HG03097 (cell line): ENCODE measurements around the gene TGM6.

ENCODE experiments used
- ATAC-seq: cut with Tn5 transposase; IDR thresholded peaks from one replicate; pipeline ENCODE4 v1.9.1; 2021; ENCODE audit not compliant: unreplicated experiment, low FRiP score

The TGM6 gene

DNA sequence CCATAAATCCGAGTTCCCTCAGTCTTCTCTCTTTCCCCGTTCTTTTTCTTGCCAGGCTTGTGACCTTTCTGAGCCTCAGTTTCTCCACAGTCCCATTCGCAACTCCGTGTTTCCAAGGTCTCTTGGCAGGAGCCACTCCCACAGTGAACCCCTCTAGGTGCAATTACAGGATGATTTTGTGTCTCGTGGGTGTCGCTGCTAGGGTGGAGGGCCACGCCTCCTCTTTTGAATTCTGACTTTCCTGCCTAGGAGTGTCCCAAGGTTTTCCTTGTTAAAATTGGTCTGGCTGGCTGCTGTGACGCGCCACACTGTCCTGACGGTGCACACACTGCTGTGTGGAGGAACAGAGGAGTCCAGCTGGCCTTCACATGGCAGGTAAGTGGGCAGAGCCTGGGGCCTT, at the start of gene TGM6:
TGM6 (plus strand) TSS at position 301 of the 400 bp plus-strand sequence; CDS start at position 369, 68 bp downstream.
- ATAC-seq = no peak

DNA sequence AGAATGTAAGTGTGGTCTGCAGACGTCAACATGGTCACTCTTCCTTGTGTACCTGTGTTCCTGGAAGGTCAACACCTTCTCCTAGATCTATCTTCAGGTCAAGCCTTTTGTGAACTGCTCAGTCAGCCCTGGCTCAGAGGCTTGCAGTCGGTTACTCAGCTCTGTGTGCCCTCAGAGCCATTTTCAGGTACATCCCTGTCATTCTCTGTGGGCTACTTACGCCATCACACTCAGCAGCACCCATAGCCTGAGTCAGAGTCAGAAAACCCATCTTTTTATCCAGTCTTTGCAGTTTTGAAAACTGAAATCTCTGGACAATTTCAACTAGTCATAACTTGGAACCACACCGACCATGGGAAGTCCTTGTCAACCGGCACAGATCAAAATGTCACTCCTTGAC, 49.6 kb upstream of the TGM6 start:
- ATAC-seq = no peak

DNA sequence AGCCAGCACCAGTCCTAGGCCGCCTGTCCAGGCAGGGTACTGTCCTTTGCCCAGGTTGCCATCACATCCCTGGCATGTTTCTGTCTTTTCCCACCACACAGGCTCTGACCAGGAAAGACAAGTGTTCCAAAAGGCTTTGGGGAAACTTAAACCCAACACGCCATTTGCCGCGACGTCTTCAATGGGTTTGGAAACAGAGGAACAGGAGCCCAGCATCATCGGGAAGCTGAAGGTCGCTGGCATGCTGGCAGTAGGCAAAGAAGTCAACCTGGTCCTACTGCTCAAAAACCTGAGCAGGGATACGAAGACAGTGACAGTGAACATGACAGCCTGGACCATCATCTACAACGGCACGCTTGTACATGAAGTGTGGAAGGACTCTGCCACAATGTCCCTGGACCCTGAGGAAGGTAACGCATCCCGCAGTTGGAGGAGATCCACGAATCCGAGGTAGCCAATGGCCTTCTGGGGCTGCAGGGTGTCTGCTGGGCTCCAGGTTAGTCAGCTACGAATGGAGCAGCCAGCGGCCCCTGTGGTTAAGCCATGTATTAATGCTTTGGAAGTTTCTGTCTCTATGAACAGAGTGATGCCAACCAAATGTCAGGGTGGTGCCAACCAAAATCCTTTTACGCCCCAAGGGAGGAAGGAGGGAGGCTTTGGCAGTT, 48.7 kb upstream of the TGM6 start:
- ATAC-seq = no peak

DNA sequence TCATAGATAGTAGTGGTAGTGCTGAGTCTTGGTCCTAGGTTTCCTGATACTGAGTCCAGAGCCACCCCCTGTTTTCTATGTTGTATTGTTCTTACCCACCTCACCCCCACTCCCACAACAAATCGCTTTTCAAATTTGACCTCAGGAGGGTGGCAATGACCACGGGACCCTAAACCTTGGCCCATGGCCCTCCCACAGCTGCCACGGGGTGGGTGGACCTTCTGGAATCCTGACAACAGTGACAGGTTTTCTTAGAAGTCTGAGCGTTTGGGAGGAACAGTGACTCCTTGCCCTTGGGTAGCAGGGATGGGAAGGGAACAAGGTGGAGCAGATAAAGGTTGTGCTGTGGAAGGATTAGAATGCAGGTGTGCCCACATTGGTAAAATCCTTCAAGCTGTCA, 48.0 kb upstream of the TGM6 start:
- ATAC-seq = no peak

DNA sequence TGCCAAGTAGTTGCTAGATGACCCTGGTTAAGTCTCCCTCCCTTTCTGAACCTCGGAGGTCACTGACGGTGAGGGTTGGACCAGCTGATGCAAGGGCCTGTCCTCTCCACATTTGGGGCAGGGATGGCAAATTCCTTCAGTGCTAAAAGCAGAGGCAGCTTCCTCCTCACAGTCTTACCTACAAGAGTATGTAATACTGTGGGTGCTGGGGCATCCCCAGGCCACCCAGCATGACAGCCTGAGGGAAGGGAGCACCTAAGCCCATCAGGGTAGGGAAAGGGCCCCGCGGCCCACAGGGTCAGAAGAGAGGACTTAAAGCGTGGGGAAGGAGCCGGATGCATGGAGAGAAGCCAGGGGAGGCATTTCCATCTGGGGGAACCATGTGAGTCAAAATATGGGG, 46.9 kb upstream of the TGM6 start:
- ATAC-seq = no peak

DNA sequence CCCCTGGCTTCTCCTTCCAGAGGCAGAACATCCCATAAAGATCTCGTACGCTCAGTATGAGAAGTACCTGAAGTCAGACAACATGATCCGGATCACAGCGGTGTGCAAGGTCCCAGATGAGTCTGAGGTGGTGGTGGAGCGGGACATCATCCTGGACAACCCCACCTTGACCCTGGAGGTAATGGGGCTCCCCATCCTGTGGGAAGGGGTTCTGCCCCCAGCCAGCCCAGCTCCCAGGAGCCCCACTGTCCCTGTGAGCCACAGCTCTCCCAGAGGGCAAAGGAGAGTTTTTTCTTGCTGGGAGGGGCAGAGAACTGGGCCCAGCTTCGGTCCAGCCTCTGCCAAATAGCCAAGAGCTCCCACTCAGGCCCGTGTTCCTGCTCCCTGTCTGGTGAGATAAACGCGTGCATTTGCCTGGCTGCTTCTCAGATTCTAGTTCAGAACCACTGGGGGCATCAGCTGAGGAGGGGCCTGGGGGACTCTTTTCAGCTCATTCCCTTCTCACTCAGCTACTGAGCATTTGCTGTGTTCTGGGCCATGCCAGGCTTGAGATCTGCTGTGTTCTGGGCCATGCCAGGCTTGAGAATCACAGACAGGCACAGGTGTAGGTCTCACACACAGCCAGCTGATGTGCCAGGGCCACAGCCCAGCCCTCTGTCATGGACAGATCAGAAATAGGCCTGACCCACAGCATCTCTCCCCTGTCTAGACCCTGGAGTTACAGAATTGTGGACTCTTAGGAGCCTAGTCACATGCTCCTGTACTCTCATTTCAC, 45.4 kb upstream of the TGM6 start:
- ATAC-seq = no peak

DNA sequence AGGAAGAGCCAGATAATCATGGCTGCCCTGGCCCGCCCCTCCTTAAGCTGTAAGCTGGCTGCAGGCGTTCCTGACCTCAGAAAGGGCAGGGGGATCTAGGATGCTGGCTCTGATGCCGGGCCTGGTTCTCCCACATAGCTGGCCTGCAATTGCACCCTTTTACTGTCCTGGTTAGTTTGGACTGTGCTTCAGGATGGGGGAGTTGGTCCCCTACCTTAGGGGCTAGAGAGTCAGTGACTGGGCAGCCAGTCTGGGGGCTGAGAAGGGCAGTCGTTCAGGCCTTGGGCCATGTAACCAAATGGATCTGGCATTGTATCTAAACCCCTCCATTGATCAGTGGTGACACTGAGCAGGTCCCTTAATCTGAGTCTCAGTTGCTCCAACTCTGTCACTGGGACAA, 44.2 kb upstream of the TGM6 start:
- no peak for ATAC-seq

DNA sequence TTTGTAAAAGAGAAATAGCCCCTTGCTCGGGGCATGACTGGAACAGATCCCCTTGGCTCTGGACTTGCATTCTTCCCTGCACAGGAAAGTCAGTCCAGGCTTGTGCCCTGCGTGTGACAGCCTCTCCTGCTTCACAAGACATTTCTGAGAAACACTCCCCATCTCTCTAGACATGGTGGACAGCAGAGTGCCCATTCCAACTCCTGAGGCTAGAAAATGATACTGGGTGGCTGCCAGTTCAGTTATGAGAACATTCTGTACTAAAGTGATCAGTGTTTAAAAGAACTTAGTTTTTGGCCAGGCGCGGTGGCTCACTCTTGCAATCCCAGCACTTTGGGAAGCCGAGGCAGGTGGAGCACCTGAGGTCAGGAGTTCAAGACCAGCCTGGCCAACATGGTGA, 43.6 kb upstream of the TGM6 start:
- no peak for ATAC-seq

DNA sequence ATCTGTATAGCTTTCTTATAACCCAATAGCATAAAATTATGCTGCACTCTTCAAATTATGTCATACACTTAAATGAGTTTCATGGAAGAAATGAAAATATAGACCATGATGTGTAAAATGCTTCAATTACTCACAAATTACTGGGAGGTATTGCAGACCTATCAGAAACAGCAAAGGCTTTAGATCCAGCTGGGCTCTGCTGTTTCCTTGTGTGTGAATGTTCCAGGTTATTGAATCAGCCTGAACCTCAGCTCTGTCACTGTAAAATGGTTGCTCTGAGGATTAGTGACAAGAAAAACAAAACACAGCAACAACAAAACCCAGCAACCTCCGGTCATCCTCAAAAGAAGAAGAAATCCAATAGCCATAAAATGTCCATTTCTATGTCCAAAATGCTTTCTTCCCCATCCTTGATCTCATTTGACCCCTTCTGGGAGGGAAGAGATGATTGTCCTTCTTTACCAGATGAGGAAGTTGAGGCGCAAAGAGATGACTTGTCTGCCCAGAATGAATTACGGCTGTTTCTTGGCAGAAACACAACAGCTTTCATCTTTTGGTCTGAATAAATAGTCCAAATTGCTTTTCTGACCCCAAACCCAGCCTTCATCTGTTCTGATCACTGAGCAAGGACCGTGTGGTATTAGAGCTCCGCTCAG, 42.2 kb upstream of the TGM6 start:
- no peak for ATAC-seq

DNA sequence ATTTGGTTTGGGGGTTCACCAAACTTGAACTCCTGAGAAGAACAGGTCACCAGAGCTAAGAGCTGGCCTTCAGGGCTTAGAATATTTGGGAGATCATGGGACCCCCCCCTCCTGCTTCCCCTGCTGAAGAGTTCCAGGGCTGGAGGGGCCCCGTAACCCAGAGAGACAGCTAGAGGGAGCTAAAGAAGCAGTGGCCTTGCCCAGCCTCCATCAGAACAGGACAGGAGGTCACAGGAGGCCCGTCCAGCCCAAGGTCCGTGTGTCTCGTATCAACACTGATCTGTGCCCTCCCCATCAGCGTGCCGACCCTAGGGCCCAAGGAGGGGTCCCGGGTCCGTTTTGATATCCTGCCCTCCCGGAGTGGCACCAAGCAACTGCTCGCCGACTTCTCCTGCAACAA, 40.6 kb upstream of the TGM6 start:
- no peak for ATAC-seq

DNA sequence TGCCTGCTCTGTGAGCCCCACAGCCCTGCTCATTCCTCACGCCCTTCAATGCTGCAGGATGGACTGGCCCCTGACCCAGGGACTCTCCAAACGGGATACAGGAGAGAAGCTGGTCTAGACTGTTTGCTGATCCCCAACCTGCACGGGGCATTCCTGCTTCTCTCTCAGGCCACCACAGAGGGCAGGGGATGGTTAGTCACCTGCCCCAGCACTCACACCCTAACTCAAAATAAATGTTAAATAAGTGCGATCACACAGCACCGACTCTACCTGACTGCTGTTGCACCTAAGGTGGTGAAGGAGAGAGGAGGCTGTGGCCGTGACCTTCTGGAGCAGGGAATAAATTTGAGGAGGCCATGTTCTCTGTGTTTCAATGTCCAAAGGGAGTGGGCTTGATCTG, 39.9 kb upstream of the TGM6 start:
- ATAC-seq = no peak

DNA sequence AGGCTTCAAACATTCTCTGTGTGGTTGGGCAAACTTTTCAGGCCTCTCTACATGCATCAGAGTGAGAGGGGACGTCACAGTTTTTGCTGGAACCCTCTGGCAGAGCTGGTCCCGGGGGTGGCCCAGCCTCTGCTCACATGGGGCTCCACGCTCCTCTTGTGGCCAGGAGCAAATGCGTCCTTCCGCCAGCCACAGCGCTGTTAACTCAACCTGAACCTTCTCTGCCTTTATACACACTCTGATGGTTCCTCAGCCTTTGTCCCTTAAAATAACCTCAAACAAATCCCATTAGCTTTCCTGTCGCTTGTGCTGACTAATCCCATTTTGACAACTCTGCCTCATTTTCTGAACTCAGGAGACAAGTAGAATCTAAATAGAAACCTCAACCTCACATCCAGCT, 39.4 kb upstream of the TGM6 start:
- no peak for ATAC-seq

DNA sequence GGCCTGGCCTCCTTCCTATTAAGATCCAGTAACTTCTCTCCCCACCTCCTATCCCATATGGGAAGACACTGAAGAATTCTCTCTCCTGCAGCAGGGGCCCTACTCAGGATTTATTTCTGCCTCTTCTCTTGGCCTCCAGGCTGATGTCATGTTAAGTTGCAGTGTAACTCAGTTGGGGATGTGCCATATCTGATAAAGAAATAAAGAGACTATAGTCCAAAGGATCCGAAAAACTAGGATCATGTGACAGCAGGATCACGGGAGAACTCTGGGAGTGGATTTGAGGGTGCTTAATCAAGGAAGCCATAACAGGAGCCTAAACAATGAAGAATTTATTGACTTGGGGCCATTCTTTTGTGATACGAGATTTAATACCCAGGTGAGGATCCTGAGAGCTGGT, 38.5 kb upstream of the TGM6 start:
- no peak for ATAC-seq

DNA sequence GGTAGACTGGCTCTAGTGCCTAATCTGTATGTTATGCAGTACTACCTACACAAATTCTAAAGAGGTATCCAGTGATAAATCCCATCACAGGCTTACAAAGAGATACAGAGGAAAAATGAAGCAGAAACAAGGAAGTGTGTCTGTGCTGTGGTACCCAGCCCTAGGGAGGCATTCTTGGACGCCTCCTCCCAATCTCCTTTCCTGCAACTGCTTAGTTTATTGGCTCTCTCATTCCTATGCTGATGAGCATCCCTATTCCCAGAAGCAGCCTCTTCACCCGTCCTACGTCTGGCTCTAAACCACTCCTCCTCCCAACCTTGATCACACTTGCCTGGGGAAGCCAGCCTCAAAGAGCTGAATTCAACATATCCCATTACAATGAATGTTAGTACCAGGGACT, 34.5 kb upstream of the TGM6 start:
- no peak for ATAC-seq

DNA sequence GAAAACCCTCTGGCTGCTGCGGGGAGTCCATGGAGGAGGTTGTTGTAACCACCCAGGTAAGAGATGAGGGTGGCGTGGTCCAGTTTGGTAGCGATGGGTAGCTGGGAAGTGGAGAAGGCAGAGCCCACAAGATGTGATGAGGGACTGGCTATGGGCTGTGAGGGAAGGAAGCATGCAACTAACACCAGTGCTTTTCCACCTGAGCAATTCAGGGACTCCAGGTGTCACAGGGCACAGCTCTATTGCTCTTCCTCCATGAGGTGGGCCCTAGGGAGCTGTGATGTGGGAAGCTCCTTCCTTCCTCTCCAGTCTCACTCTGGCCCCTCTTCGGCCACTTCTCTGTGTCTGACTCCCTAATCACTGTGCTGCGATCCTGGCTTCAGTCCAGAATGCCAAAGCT, 32.4 kb upstream of the TGM6 start:
- no peak for ATAC-seq

DNA sequence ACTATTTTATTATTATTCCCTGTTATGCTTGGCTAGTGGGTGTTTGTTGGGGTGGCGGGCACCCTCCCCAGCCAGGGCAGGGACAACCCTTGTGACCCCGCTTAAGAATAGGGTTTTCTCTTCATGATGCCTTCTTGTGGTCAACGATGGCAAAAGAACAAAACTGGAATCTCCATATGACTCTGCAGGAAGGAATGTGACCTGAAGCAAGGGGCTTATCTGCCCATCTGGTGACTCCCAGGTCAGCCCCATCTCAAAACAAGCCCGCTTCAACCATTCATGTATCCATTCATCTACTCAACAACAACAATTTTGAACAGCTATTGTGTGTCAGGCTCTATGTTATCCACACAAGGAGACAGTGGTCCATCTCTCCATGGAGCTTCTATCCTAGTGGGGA, 30.9 kb upstream of the TGM6 start:
- ATAC-seq = no peak

DNA sequence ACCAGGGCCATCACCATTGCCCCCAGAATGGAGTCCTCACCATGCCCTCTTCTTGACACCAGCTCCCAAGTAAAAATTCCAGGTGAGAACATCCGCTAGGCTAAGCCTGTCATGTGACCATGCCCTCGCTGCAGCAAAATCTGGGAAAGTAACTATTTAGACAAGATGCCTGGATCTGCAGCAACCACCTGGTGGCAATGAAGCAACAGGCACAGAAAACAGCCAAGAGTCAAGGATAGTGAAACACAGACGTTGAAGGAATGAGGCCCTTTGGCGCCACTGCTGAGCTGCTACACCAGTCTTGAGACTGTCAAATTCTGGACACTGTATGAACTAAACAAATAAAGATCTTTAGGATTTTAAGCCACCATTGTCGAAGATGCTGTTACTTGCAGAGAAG, 30.1 kb upstream of the TGM6 start:
- no peak for ATAC-seq

DNA sequence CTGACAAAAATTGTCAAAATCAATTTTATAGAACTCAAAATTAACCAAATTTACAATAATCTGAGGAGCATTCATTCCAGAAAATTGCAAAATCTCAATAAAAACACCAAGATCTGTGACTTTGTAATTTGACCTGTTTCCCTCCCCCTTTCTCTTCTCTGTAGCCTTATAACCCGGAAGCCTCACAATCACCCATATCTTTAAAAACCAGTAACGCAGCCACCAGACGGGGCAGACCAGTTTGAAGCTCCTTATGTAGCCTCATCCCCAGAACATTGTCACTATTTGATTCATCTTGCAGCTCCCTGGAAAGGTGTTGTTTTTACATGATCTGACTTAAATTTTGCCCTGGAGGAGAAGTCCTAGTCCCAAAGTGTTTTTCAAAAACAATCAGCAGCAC, 27.5 kb upstream of the TGM6 start:
- no peak for ATAC-seq

DNA sequence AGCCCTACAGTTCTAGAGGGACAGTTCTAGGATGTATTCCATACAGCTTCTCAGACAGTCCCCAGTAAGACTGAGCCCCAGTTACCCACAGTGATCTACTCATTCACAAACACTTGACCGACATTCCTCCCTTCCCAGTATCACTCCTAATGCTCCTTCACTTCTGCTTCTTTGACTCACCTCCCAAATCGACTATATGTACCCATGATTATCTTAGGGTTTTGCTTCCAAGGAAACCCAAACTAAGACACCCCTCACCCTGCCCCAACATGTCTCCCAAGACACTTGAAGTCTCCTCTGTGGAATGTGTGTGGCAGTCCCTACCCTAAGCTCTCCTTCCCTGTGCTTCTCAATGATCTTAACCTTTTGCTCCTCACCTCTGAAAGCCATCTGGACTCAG, 23.6 kb upstream of the TGM6 start:
- no peak for ATAC-seq

DNA sequence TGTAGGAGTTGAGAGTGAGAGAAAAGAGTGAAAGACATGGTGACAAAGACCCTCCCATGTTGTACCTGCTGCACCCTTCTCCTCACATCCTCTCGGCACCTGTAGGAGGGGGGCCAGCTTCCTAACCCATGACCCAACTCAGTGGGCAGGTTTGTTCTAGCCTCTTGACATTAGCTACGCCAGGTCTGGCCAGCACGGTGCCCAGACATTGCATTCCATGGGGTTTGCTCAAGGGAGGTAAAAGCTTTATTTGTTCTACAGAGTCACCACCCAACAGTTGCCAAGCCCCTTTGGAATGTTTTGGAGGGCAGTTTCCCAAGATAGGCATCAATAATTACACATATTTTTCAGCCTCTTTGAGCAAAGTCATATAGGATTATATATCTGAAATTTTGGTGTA, 22.7 kb upstream of the TGM6 start:
- no peak for ATAC-seq

DNA sequence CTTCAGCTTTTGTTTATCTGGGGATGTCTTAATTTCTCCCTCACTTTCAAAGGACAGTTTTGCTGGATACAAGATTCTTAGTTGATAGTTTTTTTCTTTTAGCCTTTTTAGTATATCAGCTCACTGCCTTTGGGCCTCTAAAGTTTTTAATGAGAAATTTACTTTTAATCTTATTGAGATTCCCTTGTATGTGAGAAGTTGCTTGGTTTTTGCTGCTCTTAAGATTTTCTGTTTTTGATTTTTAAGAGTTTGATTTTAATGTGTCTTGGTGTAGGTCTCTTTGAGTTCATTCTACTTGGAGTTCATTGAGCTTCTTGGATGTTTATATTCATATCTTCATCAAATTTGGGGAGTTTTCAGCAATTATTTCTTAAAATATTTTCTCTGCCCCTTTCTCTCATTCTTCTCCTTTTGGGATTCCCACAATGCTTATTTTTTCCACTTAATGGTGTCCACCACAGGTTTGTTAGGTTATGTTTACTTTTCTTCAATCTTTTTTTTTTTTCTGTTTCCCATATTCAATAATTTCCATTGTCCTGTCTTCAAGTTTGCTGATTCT, 19.6 kb upstream of the TGM6 start:
- no peak for ATAC-seq

DNA sequence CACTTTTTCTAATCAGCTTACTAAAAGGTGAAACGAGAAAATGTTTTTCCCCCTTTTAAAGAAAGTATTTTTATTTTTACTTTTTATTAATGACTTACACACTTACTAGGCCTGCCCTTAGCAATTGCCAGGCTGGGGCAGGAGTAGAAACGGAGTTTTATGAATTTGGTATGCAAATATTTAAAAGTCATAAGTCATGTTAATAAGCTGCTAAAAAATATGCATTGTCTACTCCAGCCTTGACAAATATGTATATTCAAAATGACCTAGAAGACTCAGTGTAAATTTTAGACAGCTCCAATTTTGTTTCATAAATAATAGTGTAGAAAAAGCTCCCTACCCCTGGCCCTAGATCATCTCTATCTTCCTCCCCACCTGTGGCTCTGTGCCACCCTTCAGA, 17.5 kb upstream of the TGM6 start:
- ATAC-seq = no peak
